ENCODE data around the gene FICD. TPM values are rescaled to one million over a fixed set of nuclear protein-coding genes. Genes with fewer than 3 reads are reported as not detected.

The FICD gene
- total RNA-seq, 2 experiments from 2014 or later: 8.4 to 9.0 TPM

DNA sequence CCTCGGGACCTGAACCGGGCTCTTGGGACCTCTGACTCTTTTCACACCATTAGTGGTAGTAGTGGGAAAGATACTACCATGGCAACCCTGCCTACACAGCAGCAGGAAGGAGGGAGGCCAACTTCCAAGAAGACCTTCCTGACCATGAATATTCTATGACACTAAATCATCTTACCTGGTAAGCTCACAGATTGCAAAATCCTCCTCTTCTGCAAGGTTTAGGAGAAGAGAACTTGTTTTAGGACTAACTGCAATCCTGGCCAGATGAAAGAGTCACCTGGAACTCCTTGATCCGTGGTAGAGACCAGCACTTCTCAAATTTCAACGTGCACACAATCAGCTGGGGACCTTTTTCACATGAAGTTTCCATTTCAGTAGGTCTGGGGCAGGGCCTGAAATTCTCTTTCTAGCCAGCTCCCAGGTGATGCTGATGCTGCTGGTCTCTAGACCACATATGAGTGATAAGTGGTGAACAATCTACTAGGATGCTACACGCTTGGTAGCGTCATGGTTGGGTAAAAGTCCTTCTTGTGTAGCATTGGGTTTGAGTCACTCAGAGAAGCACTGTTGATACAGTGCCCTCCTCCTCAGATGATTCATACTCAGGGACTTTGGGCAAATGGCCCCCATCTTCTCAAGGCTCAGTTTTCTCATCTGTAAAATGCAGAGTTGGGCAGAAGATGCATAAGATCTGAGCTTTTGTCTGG lies 35.6 kb upstream of the FICD start:
- no peak overlapping the region for H3K27ac ChIP-seq (ENCODE audit: low read depth, low read length, poor library complexity, severe bottlenecking)
- H3K9me3 ChIP-seq (ENCODE audit: low read length): no peaks in the 10 kb centered on the region
- POLR2A ChIA-PET: no interaction called here
- H3K4me3 ChIP-seq (ENCODE audit: low read depth, low read length, poor library complexity, severe bottlenecking): no peak overlapping the region
- no peak overlapping the region for H3K4me2 ChIP-seq (ENCODE audit: low read length)
- TF ChIP-seq, protein P1, sequence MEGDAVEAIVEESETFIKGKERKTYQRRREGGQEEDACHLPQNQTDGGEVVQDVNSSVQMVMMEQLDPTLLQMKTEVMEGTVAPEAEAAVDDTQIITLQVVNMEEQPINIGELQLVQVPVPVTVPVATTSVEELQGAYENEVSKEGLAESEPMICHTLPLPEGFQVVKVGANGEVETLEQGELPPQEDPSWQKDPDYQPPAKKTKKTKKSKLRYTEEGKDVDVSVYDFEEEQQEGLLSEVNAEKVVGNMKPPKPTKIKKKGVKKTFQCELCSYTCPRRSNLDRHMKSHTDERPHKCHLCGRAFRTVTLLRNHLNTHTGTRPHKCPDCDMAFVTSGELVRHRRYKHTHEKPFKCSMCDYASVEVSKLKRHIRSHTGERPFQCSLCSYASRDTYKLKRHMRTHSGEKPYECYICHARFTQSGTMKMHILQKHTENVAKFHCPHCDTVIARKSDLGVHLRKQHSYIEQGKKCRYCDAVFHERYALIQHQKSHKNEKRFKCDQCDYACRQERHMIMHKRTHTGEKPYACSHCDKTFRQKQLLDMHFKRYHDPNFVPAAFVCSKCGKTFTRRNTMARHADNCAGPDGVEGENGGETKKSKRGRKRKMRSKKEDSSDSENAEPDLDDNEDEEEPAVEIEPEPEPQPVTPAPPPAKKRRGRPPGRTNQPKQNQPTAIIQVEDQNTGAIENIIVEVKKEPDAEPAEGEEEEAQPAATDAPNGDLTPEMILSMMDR (conservative IDR thresholded peaks at IDR 0.05; ENCODE audit: low read length): no peak
- TF ChIP-seq EZH2phosphoT487 (IDR thresholded peaks at IDR 0.05; ENCODE audit: borderline replicate concordance, low read depth, low read length): no peak
- intact Hi-C loops (cut with micrococcal nuclease; ENCODE audit: unreplicated experiment): no loop called here
- H2AFZ ChIP-seq (ENCODE audit: low read length): no peak overlapping the region
- BruUV-seq (replicated peaks): no TSS peak
- no peaks in the 10 kb centered on the region for H3K4me1 ChIP-seq (ENCODE audit: insufficient read depth, low read length, poor library complexity, severe bottlenecking)
- no peak for DNase-seq (ENCODE audit: low spot score)
- CTCF ChIA-PET (ENCODE audit: unreplicated experiment): no interaction called here
- no peaks in the 10 kb centered on the region for H3K9me2 ChIP-seq (ENCODE audit: insufficient read depth, low read length)
- H3K36me3 ChIP-seq (ENCODE audit: insufficient read depth, low read length): no peaks in the 10 kb centered on the region
- H3K79me2 ChIP-seq (ENCODE audit: insufficient read depth, low read depth, low read length): no peaks in the 10 kb centered on the region
- H4K20me1 ChIP-seq (ENCODE audit: insufficient read depth, low read length): no peaks in the 10 kb centered on the region

DNA sequence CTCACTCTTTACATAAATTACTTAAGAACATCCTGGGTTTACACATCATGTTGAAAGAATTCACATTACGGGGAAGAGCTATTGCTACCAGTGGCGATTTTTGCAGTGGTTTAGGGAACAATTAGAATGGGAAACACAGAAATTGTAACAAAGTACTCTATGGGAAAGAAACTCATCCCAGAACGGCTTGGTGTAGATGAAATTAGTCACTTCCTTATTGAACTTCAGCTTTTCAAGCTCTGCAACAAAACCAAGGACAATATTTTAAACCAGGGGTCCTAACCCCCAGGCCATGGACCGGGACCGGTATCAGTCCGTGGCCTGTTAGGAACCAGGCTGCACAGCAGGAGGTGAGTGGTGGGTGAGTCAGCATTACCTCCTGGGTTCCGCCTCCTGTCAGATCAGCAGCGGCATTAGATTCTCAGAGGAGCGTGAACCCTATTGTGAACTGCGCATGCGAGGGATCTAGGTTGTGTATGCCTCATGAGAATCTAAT lies 32.3 kb upstream of the FICD start:
- Histone ChIP-seq H3K9me3 (ENCODE audit: low read length) (peaks cover 6% of the 10 kb centered on the region; the same call in 1 of the 2 replicates), H3K9me2 (ENCODE audit: insufficient read depth, low read length) (no peaks in the 10 kb centered on the region), H3K4me2 (ENCODE audit: low read length) (no peak overlapping the region), H3K4me1 (ENCODE audit: insufficient read depth, low read length, poor library complexity, severe bottlenecking) (no peaks in the 10 kb centered on the region), H3K27ac (ENCODE audit: low read depth, low read length, poor library complexity, severe bottlenecking) (no peak overlapping the region), H3K36me3 (ENCODE audit: insufficient read depth, low read length) (no peaks in the 10 kb centered on the region), H3K79me2 (ENCODE audit: insufficient read depth, low read depth, low read length) (no peaks in the 10 kb centered on the region), H3K4me3 (ENCODE audit: low read depth, low read length, poor library complexity, severe bottlenecking) (no peak overlapping the region), H4K20me1 (ENCODE audit: insufficient read depth, low read length) (no peaks in the 10 kb centered on the region), H2AFZ (ENCODE audit: low read length) (no peak overlapping the region)
- intact Hi-C loops (cut with micrococcal nuclease; ENCODE audit: unreplicated experiment): no loop called here
- no TSS peak for BruUV-seq (replicated peaks)
- TF ChIP-seq, protein P1 (conservative IDR thresholded peaks at IDR 0.05; ENCODE audit: low read length): no peak
- no peak for TF ChIP-seq EZH2phosphoT487 (IDR thresholded peaks at IDR 0.05; ENCODE audit: borderline replicate concordance, low read depth, low read length)
- CTCF ChIA-PET (ENCODE audit: unreplicated experiment): no interaction called here
- DNase-seq (ENCODE audit: low spot score): no peak
- POLR2A ChIA-PET: no interaction called here
